Endothelial cell of umbilical vein (primary cell): ENCODE results near the gene COL19A1. TPM values are rescaled to one million over a fixed set of nuclear protein-coding genes. Genes with fewer than 3 reads are reported as not detected.

ENCODE experiments used
- BruUV-seq: library from RNA; stranded (reverse); fragments of 400-500 nt; replicated peaks from 2 replicates; lab custom pipeline; 2021; lab: Mats Ljungman, UMichigan
- CTCF ChIA-PET: fragments of 300-600, 350-600 bp; sonication (Branson Sonifier 250); formaldehyde crosslinking; loops from one replicate; lab custom pipeline; 2021; ENCODE audit warnings: antibody characterized with exemption, inconsistent platforms; lab: Charles Lee
- POLR2A ChIA-PET: fragments of 300-600, 350-600 bp; sonication (Branson Sonifier 250); formaldehyde crosslinking; loops from one replicate; lab custom pipeline; 2021; ENCODE audit warnings: antibody characterized with exemption, inconsistent platforms; lab: Charles Lee
- DNase-seq: peaks from one replicate; pipeline ENCODE4 v3.0.0-alpha.2; 2011; ENCODE audit warnings: low read depth, low spot score
- FAIRE-seq: peaks from 2 replicates; lab custom pipeline; 2011; peaks lifted over from hg19 to GRCh38; lab: Jason Lieb, UNC
- H2AFZ ChIP-seq: 2 replicates; pipeline ENCODE4 v1.6.0; 2012; ENCODE audit warnings: low read depth, low read length, control low read depth, inconsistent platforms
- H3K27ac ChIP-seq: 2 replicates; pipeline ENCODE4 v1.5.1; 2011; ENCODE audit warnings: low read depth, mild to moderate bottlenecking, control low read depth, low read length, moderate library complexity; ENCODE audit not compliant: insufficient read depth
- H3K27me3 ChIP-seq, 2 experiments: 2 replicates each; pipeline versions ENCODE4 v1.6.0 to v1.6.1; 2011; ENCODE audit warnings: low read length in 2 of 2, mixed read lengths in 1 of 2; ENCODE audit not compliant: control insufficient read depth in 2 of 2, insufficient read depth in 2 of 2
- H3K36me3 ChIP-seq, 2 experiments: 2 replicates in 1 of 2; 3 replicates in 1 of 2; pipeline ENCODE4 v1.5.1; 2011; ENCODE audit warnings: low read length in 2 of 2, mild to moderate bottlenecking in 1 of 2, moderate library complexity in 1 of 2; ENCODE audit not compliant: control insufficient read depth in 2 of 2, insufficient read depth in 2 of 2; ENCODE audit errors: extremely low read depth in 1 of 2
- H3K4me1 ChIP-seq: 3 replicates; pipeline ENCODE4 v1.5.1; 2011; ENCODE audit warnings: mild to moderate bottlenecking, low read length; ENCODE audit not compliant: control insufficient read depth, insufficient read depth; ENCODE audit errors: extremely low read depth
- H3K4me2 ChIP-seq: 2 replicates; pipeline ENCODE4 v1.6.1; 2011; ENCODE audit warnings: low read length, control low read depth, mixed read lengths; ENCODE audit not compliant: insufficient read depth
- H3K4me3 ChIP-seq, 3 experiments: fragments of 200-600 bp in 1 of 3; sonication (generic), shearing (Covaris generic) in 1 of 3; replicated peaks in 1 of 3; 2 replicates each; pipeline ENCODE4 v1.5.1; 2011 to 2016; ENCODE audit warnings: control low read depth in 3 of 3, low read length in 3 of 3, mild to moderate bottlenecking in 2 of 3, inconsistent platforms in 1 of 3, low read depth in 1 of 3, moderate library complexity in 1 of 3; ENCODE audit not compliant: insufficient read depth in 1 of 3
- H3K79me2 ChIP-seq: 2 replicates; pipeline ENCODE4 v1.6.0; 2012; ENCODE audit warnings: low read length, inconsistent platforms; ENCODE audit not compliant: control insufficient read depth, insufficient read depth
- H3K9ac ChIP-seq: replicated peaks from 2 replicates; pipeline ENCODE3; 2011; ENCODE audit warnings: low read length, control low read depth; ENCODE audit not compliant: insufficient read depth; ENCODE audit errors: extremely low read depth
- H3K9me1 ChIP-seq: replicated peaks from 3 replicates; pipeline ENCODE4 v1.6.0; 2011; ENCODE audit warnings: mild to moderate bottlenecking, low read length; ENCODE audit not compliant: control insufficient read depth, insufficient read depth; ENCODE audit errors: extremely low read depth
- H3K9me3 ChIP-seq: replicated peaks from 2 replicates; pipeline ENCODE4 v1.5.1; 2012; ENCODE audit warnings: low read length, inconsistent platforms; ENCODE audit not compliant: control insufficient read depth, insufficient read depth
- H4K20me1 ChIP-seq: replicated peaks from 2 replicates; pipeline ENCODE3; 2011; ENCODE audit warnings: mild to moderate bottlenecking, low read length; ENCODE audit not compliant: control insufficient read depth, insufficient read depth; ENCODE audit errors: extremely low read depth
- EZH2 ChIP-seq: IDR thresholded peaks from 2 replicates; pipeline ENCODE4 v1.6.1; 2012; ENCODE audit warnings: borderline replicate concordance, low read depth, mild to moderate bottlenecking, moderate library complexity, low read length, inconsistent platforms; ENCODE audit not compliant: severe bottlenecking
- FOS ChIP-seq: IDR thresholded peaks from 2 replicates; pipeline ENCODE4 v1.6.1; 2011; ENCODE audit warnings: mild to moderate bottlenecking, low read length, moderate library complexity, borderline replicate concordance; ENCODE audit not compliant: insufficient read depth
- GATA2 ChIP-seq: IDR thresholded peaks from 2 replicates; pipeline ENCODE4 v1.7.0; 2011; ENCODE audit warnings: low read depth, mild to moderate bottlenecking, moderate library complexity, mixed read lengths, low read length; ENCODE audit not compliant: insufficient read length, insufficient read depth
- JUN ChIP-seq: IDR thresholded peaks from 2 replicates; pipeline ENCODE4 v1.6.1; 2011; ENCODE audit warnings: borderline replicate concordance, low read depth; ENCODE audit not compliant: insufficient read length, insufficient read depth
- MYC ChIP-seq: IDR thresholded peaks from one replicate; pipeline ENCODE4 v1.6.1; 2011; ENCODE audit warnings: mild to moderate bottlenecking, low read depth, low read length
- POLR2A ChIP-seq: IDR thresholded peaks from 2 replicates; pipeline ENCODE4 v1.6.1; 2012; ENCODE audit warnings: low read depth, mild to moderate bottlenecking, control low read depth, low read length
- POLR2AphosphoS5 ChIP-seq: IDR thresholded peaks from 2 replicates; pipeline ENCODE4 v1.6.1; 2012; ENCODE audit warnings: low read depth, mild to moderate bottlenecking, control low read depth, low read length, moderate library complexity; ENCODE audit not compliant: insufficient read depth
- dilution Hi-C: fragments of 300-500 bp; cut with MboI; formaldehyde crosslinking; loops from one replicate; pipeline ENCODE4 v1.15.0; 2019; ENCODE audit warnings: low sequenced_read_pairs; ENCODE audit not compliant: extremely low pct_ligation_motif_present
- intact Hi-C: fragments of 100-400 bp; cut with micrococcal nuclease; formaldehyde crosslinking; loops from one replicate; pipeline ENCODE4 v1.10.0; 2022
- polyA plus RNA-seq, 4 experiments: library from polyadenylated mRNA; depleted of rRNA in 3 of 4; stranded (reverse) in 3 of 4; unstranded in 1 of 4; fragments of >200 nt; gene quantifications; 2 replicates each; pipeline versions ENCODE4 v1.2.1 to v1.2.3, GENCODE V29; 2011 to 2012; ENCODE audit warnings: missing spikeins in 1 of 4
- total RNA-seq: library from RNA; stranded (reverse); gene quantifications from 2 replicates; pipeline ENCODE4 v1.2.3, GENCODE V29; 2021
- TF ChIP-seq, protein P1 (sequence below): IDR thresholded peaks from 2 replicates; pipeline ENCODE4 v1.6.1; 2011; ENCODE audit not compliant: insufficient read depth, insufficient read length
- TF ChIP-seq, protein P2 (sequence below), 2 donors: IDR thresholded peaks; 1 replicate in 1 of 2; 2 replicates in 1 of 2; pipeline ENCODE4 v1.5.1; 2011; ENCODE audit warnings: low read length in 2 of 2, mild to moderate bottlenecking in 2 of 2, moderate library complexity in 2 of 2, control low read depth in 1 of 2, inconsistent platforms in 1 of 2, low read depth in 1 of 2; ENCODE audit not compliant: insufficient read depth in 1 of 2; ENCODE audit errors: extremely low read depth in 1 of 2

The COL19A1 gene
- total and polyA plus RNA-seq, 2 donors (not counting 3 experiments of a cell fraction or from before 2014, with no cell fraction given), result not detected

DNA sequence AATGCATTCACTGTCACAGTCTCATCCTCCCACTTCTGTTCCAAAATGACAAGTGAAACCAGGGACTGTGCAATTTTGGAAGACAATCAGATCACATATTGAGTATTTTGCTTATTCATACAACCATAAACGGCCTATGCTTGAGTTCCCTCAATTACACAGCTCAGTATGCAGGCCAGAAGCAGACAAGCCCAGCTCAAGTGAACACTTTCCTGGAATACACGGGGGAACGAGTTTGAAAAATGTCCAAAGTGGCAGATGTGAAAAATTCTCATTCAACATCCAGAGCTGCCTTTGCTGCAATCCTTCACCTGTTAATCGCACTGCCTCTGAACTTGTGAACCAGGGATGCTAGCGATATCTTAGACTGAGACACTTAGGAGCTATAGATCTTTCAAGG, 246.4 kb downstream of the COL19A1 start:
- no TSS peak for BruUV-seq
- Histone ChIP-seq H3K9ac (no peak overlapping the region), H3K4me1 (no peaks in the 10 kb centered on the region), H3K4me2 (no peak overlapping the region), H3K9me3 (no peaks in the 10 kb centered on the region), H3K27me3 (no peaks in the 10 kb centered on the region), H2AFZ (no peak overlapping the region), H3K4me3 (no peak overlapping the region), H3K27ac (no peak overlapping the region), H3K9me1 (no peaks in the 10 kb centered on the region), H4K20me1 (no peaks in the 10 kb centered on the region), H3K79me2 (no peaks in the 10 kb centered on the region), H3K36me3 (no peaks in the 10 kb centered on the region)
- POLR2A ChIA-PET, result no interaction called here
- intact Hi-C loops, result no loop called here
- CTCF ChIA-PET, result no interaction called here
- no peak for FAIRE-seq
- dilution Hi-C loops, result no loop called here
- no peak for DNase-seq
- no peak for TF ChIP-seq GATA2
- no peak for TF ChIP-seq POLR2A

DNA sequence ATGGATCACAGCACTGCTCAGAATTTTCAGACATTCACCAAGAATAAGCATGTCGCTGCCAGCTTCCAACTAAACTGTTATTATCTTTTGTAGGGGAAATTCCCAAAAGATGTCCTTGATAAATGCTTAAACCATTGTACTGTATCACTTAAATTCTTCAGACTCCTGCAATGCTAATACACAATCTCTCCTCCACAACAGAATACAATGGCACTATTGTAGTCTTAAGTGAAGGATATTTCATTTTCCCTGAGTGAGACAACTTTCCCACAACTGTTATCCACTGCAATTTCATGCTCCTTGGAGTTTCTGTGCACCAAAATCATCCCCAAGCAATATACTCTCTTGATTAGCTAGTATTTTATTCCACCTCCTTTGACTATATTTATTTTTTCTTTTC, 246.8 kb downstream of the COL19A1 start:
- no peaks in the 10 kb centered on the region for H3K9me3 ChIP-seq
- no peaks in the 10 kb centered on the region for H3K4me1 ChIP-seq
- H3K4me2 ChIP-seq, result no peak overlapping the region
- BruUV-seq, result no TSS peak
- FAIRE-seq, result no peak
- H2AFZ ChIP-seq, result no peak overlapping the region
- no peaks in the 10 kb centered on the region for H3K36me3 ChIP-seq
- dilution Hi-C loops (no loop called here), intact Hi-C loops (no loop called here)
- TF ChIP-seq EZH2 (no peak), JUN (no peak), POLR2AphosphoS5 (no peak), POLR2A (no peak), MYC (no peak), GATA2 (no peak), FOS (no peak)
- TF ChIP-seq, protein P1, sequence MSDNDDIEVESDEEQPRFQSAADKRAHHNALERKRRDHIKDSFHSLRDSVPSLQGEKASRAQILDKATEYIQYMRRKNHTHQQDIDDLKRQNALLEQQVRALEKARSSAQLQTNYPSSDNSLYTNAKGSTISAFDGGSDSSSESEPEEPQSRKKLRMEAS, result no peak
- TF ChIP-seq, protein P2, sequence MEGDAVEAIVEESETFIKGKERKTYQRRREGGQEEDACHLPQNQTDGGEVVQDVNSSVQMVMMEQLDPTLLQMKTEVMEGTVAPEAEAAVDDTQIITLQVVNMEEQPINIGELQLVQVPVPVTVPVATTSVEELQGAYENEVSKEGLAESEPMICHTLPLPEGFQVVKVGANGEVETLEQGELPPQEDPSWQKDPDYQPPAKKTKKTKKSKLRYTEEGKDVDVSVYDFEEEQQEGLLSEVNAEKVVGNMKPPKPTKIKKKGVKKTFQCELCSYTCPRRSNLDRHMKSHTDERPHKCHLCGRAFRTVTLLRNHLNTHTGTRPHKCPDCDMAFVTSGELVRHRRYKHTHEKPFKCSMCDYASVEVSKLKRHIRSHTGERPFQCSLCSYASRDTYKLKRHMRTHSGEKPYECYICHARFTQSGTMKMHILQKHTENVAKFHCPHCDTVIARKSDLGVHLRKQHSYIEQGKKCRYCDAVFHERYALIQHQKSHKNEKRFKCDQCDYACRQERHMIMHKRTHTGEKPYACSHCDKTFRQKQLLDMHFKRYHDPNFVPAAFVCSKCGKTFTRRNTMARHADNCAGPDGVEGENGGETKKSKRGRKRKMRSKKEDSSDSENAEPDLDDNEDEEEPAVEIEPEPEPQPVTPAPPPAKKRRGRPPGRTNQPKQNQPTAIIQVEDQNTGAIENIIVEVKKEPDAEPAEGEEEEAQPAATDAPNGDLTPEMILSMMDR (IDR thresholded peaks at IDR 0.05; ENCODE audit: extremely low read depth in 1 of 2, insufficient read depth in 1 of 2, low read depth in 1 of 2, low read length in 2 of 2), result no peak
- no peak overlapping the region for H3K27ac ChIP-seq
- H3K9me1 ChIP-seq, result no peaks in the 10 kb centered on the region
- no peaks in the 10 kb centered on the region for H3K79me2 ChIP-seq
- no peak overlapping the region for H3K9ac ChIP-seq
- DNase-seq, result no peak
- H3K27me3 ChIP-seq, result no peaks in the 10 kb centered on the region
- H4K20me1 ChIP-seq, result no peaks in the 10 kb centered on the region
- POLR2A ChIA-PET, result no interaction called here
- H3K4me3 ChIP-seq, result no peak overlapping the region
- CTCF ChIA-PET, result no interaction called here
